Thyroid gland (tissue), 4 donors: Measurements from ENCODE around the gene IRX4. TPM values are rescaled to one million over a fixed set of nuclear protein-coding genes. Genes with fewer than 3 reads are reported as not detected.

Experiments used
- DNase-seq, 2 donors: peaks; one replicate each; pipeline ENCODE4 v3.0.0-alpha.2; 2019
- H3K27ac ChIP-seq, 3 donors: fragments of 200-600 bp; sonication (generic); 1 replicate in 2 of 3; 2 replicates in 1 of 3; pipeline ENCODE4 v1.5.1; 2016 to 2019; ENCODE audit warnings: mild to moderate bottlenecking in 1 of 3, moderate library complexity in 1 of 3
- H3K27me3 ChIP-seq: fragments of 200-600 bp; sonication (generic); one replicate; pipeline ENCODE4 v1.5.1; 2019
- H3K36me3 ChIP-seq, 2 donors: fragments of 200-600 bp; sonication (generic); one replicate each; pipeline ENCODE4 v1.5.1; 2016 to 2019
- H3K4me1 ChIP-seq, 2 donors: fragments of 200-600 bp; sonication (generic); one replicate each; pipeline ENCODE4 v1.5.1; 2017 to 2019
- H3K4me3 ChIP-seq, 3 donors: fragments of 200-600 bp; sonication (generic); replicated peaks in 1 of 3; 1 replicate in 2 of 3; 2 replicates in 1 of 3; pipeline ENCODE4 v1.5.1; 2016; ENCODE audit warnings: mild to moderate bottlenecking in 1 of 3
- H3K9me3 ChIP-seq: fragments of 200-600 bp; sonication (generic); one replicate; pipeline ENCODE4 v1.5.1; 2017
- CTCF ChIP-seq, 6 experiments: fragments of 200-600 bp in 3 of 6; fragments of 450-650 bp in 3 of 6; sonication (generic) in 3 of 6; IDR thresholded peaks; one replicate each; pipeline ENCODE4 v1.5.1; 2016 to 2019; ENCODE audit warnings: antibody characterized with exemption in 6 of 6, mild to moderate bottlenecking in 2 of 6, inconsistent platforms in 1 of 6, moderate library complexity in 1 of 6
- POLR2A ChIP-seq, 2 donors: fragments of 450-650 bp; IDR thresholded peaks; one replicate each; pipeline ENCODE4 v1.6.1; 2017; ENCODE audit warnings: antibody characterized with exemption in 2 of 2, mild to moderate bottlenecking in 2 of 2, moderate library complexity in 1 of 2
- WGBS, 2 donors: methylation state at CpG; one replicate each; pipeline ENCODE4 v1.1.5; 2017; 5-methylcytosine and 5-hydroxymethylcytosine counted together
- intact Hi-C: fragments of 100-400 bp; cut with DNase I; formaldehyde crosslinking; loops from one replicate; pipeline ENCODE4 v1.15.1; 2023
- total RNA-seq, 4 donors: library from RNA; depleted of rRNA; stranded (reverse); fragments of >200 nt; gene quantifications; one replicate each; pipeline ENCODE4 v1.2.3, GENCODE V29; 2016

Gene IRX4
- total RNA-seq, 4 donors from 2014 or later, result not detected

GRCh38 chr5:1929108-1929991 lies 46.6 kb upstream of the IRX4 start:
- no peaks in the 10 kb centered on the region for H3K27me3 ChIP-seq
- DNase-seq, result no peak
- TF ChIP-seq POLR2A (IDR thresholded peaks at IDR 0.05), result no peak
- H3K4me3 ChIP-seq, result no peak overlapping the region
- no peaks in the 10 kb centered on the region for H3K9me3 ChIP-seq
- intact Hi-C loops, result no loop called here
- WGBS, 2 donors, result 80 to 85% methylated on average over 9 of the region's 9 CpGs
- H3K36me3 ChIP-seq, result no peaks in the 10 kb centered on the region
- no peak overlapping the region for H3K27ac ChIP-seq
- H3K4me1 ChIP-seq, result no peaks in the 10 kb centered on the region

- no peak overlapping the region for H3K4me3 ChIP-seq
- intact Hi-C loops, result no loop called here
- H3K4me1 ChIP-seq, result no peaks in the 10 kb centered on the region
- H3K27me3 ChIP-seq, result no peaks in the 10 kb centered on the region
- no peak overlapping the region for H3K27ac ChIP-seq
- H3K9me3 ChIP-seq, result no peaks in the 10 kb centered on the region
- TF ChIP-seq CTCF (IDR thresholded peaks at IDR 0.05), result no peak
- no peak for TF ChIP-seq POLR2A (IDR thresholded peaks at IDR 0.05)
- DNase-seq, result no peak
- H3K36me3 ChIP-seq, result no peaks in the 10 kb centered on the region
- 54 to 59% methylated on average over 23 to 24 of the region's 30 CpGs for WGBS, 2 donors
These were observed 44.0 kb upstream of the IRX4 start for GRCh38 chr5:1926471-1927341.

GRCh38 chr5:1926071-1926440 lies 43.3 kb upstream of the IRX4 start:
- Histone ChIP-seq H3K4me3 (no peak overlapping the region), H3K27me3 (no peaks in the 10 kb centered on the region), H3K36me3 (no peaks in the 10 kb centered on the region), H3K4me1 (no peaks in the 10 kb centered on the region), H3K9me3 (no peaks in the 10 kb centered on the region), H3K27ac (no peak overlapping the region)
- intact Hi-C loops, result no loop called here
- no peak for DNase-seq
- 90 to 95% methylated on average over 2 to 3 of the region's 5 CpGs for WGBS, 2 donors
- TF ChIP-seq CTCF (IDR thresholded peaks at IDR 0.05), result no peak
- no peak for TF ChIP-seq POLR2A (IDR thresholded peaks at IDR 0.05)

GRCh38 chr5:1925111-1926070 lies 42.7 kb upstream of the IRX4 start:
- no peak overlapping the region for H3K4me3 ChIP-seq
- TF ChIP-seq CTCF (IDR thresholded peaks at IDR 0.05) (no peak), POLR2A (IDR thresholded peaks at IDR 0.05) (no peak)
- DNase-seq, result no peak
- H3K4me1 ChIP-seq, result no peaks in the 10 kb centered on the region
- intact Hi-C loops, result no loop called here
- H3K27ac ChIP-seq, result no peak overlapping the region
- no peaks in the 10 kb centered on the region for H3K9me3 ChIP-seq
- H3K27me3 ChIP-seq, result no peaks in the 10 kb centered on the region
- 79 to 91% methylated on average over 17 to 22 of the region's 25 CpGs for WGBS, 2 donors
- H3K36me3 ChIP-seq, result no peaks in the 10 kb centered on the region

GRCh38 chr5:1923766-1924165 lies 41.0 kb upstream of the IRX4 start:
- Histone ChIP-seq H3K9me3 (no peaks in the 10 kb centered on the region), H3K4me1 (no peaks in the 10 kb centered on the region), H3K27ac (no peak overlapping the region), H3K4me3 (no peak overlapping the region), H3K36me3 (no peaks in the 10 kb centered on the region), H3K27me3 (no peaks in the 10 kb centered on the region)
- WGBS, 2 donors, result 47 to 54% methylated on average over 3 to 15 of the region's 16 CpGs
- DNase-seq, result no peak
- intact Hi-C loops, result no loop called here
- TF ChIP-seq POLR2A (IDR thresholded peaks at IDR 0.05), result no peak
- TF ChIP-seq CTCF (IDR thresholded peaks at IDR 0.05), result no peak
